Kidney epithelial cell (primary cell): ENCODE results near the gene SLC35G1. TPM values are rescaled to one million over a fixed set of nuclear protein-coding genes. Genes with fewer than 3 reads are reported as not detected.

Source experiments
- DNase-seq: peaks from one replicate; pipeline ENCODE4 v3.0.0-alpha.2; 2010; ENCODE audit warnings: low read depth
- H3K27me3 ChIP-seq: 2 replicates; pipeline ENCODE4 v1.6.0; 2011; ENCODE audit warnings: low read length; ENCODE audit not compliant: control insufficient read depth, insufficient read depth
- H3K36me3 ChIP-seq: 2 replicates; pipeline ENCODE4 v1.5.1; 2011; ENCODE audit warnings: low read length; ENCODE audit not compliant: control insufficient read depth, insufficient read depth
- H3K4me3 ChIP-seq: 2 replicates; pipeline ENCODE4 v1.5.1; 2011; ENCODE audit warnings: low read depth, mild to moderate bottlenecking, control low read depth, low read length
- CTCF ChIP-seq: IDR thresholded peaks from 2 replicates; pipeline ENCODE4 v1.5.1; 2011; ENCODE audit warnings: mild to moderate bottlenecking, moderate library complexity, low read length, control low read depth, inconsistent platforms; ENCODE audit not compliant: insufficient read depth, poor library complexity, severe bottlenecking
- total RNA-seq: library from RNA; depleted of rRNA; stranded (reverse); fragments of >200 nt; gene quantifications from 2 replicates; pipeline ENCODE4 v1.2.3, GENCODE V29; 2015

Gene SLC35G1
- total RNA-seq, 1 donor from 2014 or later = 3.3 TPM

GRCh38 chr10:93921338-93921737 is 27.6 kb downstream of the SLC35G1 start:
- no peaks in the 10 kb centered on the region for H3K36me3 ChIP-seq
- H3K4me3 ChIP-seq = no peak overlapping the region
- peak; percentile 29 for TF ChIP-seq CTCF
- DNase-seq = no peak
- H3K27me3 ChIP-seq = no peaks in the 10 kb centered on the region

- TF ChIP-seq CTCF = no peak
- no peaks in the 10 kb centered on the region for H3K36me3 ChIP-seq
- no peak for DNase-seq
Measured at GRCh38 chr10:93926613-93927012, 32.8 kb downstream of the SLC35G1 start.

GRCh38 chr10:93938140-93938539 is 44.4 kb downstream of the SLC35G1 start:
- H3K4me3 ChIP-seq = no peak overlapping the region
- H3K36me3 ChIP-seq = no peaks in the 10 kb centered on the region
- no peak for DNase-seq
- no peaks in the 10 kb centered on the region for H3K27me3 ChIP-seq
- TF ChIP-seq CTCF = no peak

More at GRCh38 chr10:93926613-93927012, 32.8 kb downstream of the SLC35G1 start:
- Histone ChIP-seq H3K27me3 (no peaks in the 10 kb centered on the region), H3K4me3 (no peak overlapping the region)

- DNase-seq = no peak
- no peak for TF ChIP-seq CTCF
Measured at GRCh38 chr10:93940881-93941280, 47.1 kb downstream of the SLC35G1 start.

GRCh38 chr10:93941606-93942005 is 47.8 kb downstream of the SLC35G1 start:
- no peaks in the 10 kb centered on the region for H3K27me3 ChIP-seq
- no peak for TF ChIP-seq CTCF
- H3K36me3 ChIP-seq = no peaks in the 10 kb centered on the region

More at GRCh38 chr10:93940881-93941280, 47.1 kb downstream of the SLC35G1 start:
- Histone ChIP-seq H3K4me3 (no peak overlapping the region), H3K36me3 (no peaks in the 10 kb centered on the region), H3K27me3 (no peaks in the 10 kb centered on the region)

GRCh38 chr10:93945819-93946218 is 52.0 kb downstream of the SLC35G1 start:
- no peak for DNase-seq
- TF ChIP-seq CTCF = no peak
- no peak overlapping the region for H3K4me3 ChIP-seq

More at GRCh38 chr10:93941606-93942005, 47.8 kb downstream of the SLC35G1 start:
- H3K4me3 ChIP-seq = no peak overlapping the region
- DNase-seq = no peak

More at GRCh38 chr10:93945819-93946218, 52.0 kb downstream of the SLC35G1 start:
- H3K27me3 ChIP-seq = no peaks in the 10 kb centered on the region
- no peaks in the 10 kb centered on the region for H3K36me3 ChIP-seq
